GM06990 (cell line): ENCODE data around the gene SLC5A6.
"Not testable (repeated sequence)": the region's sequence is repeated elsewhere in the genome, so short reads cannot be mapped to it uniquely, and the experiment has no call there.

Experiments used
- DNase-seq: peaks from one replicate; pipeline ENCODE4 v3.0.0-alpha.2; 2011; ENCODE audit not compliant: insufficient read length; ENCODE audit errors: extremely low read depth
- H3K27me3 ChIP-seq: replicated peaks from 2 replicates; pipeline ENCODE4 v1.6.0; 2011; ENCODE audit warnings: low read length; ENCODE audit not compliant: control insufficient read depth, insufficient read depth
- H3K36me3 ChIP-seq: 2 replicates; pipeline ENCODE4 v1.5.1; 2011; ENCODE audit warnings: low read length; ENCODE audit not compliant: control insufficient read depth, insufficient read depth
- H3K4me3 ChIP-seq: replicated peaks from 2 replicates; pipeline ENCODE4 v1.5.1; 2011; ENCODE audit warnings: low read depth, mild to moderate bottlenecking, control low read depth, low read length
- CTCF ChIP-seq: IDR thresholded peaks from 2 replicates; pipeline ENCODE4 v1.5.1; 2011; ENCODE audit warnings: low read length, control low read depth, mild to moderate bottlenecking, inconsistent platforms; ENCODE audit not compliant: insufficient read depth, poor library complexity, severe bottlenecking

The SLC5A6 gene

GRCh38 chr2:27184115-27184514 is 28.0 kb downstream of the SLC5A6 start:
- no peak overlapping the region for H3K4me3 ChIP-seq
- no peak for DNase-seq
- TF ChIP-seq CTCF, result no peak
- no peaks in the 10 kb centered on the region for H3K27me3 ChIP-seq
- H3K36me3 ChIP-seq, result no peaks in the 10 kb centered on the region

GRCh38 chr2:27182346-27182745 is 29.7 kb downstream of the SLC5A6 start:
- DNase-seq, result no peak
- H3K36me3 ChIP-seq, result no peaks in the 10 kb centered on the region
- no peak for TF ChIP-seq CTCF
- H3K4me3 ChIP-seq, result no peak overlapping the region
- no peaks in the 10 kb centered on the region for H3K27me3 ChIP-seq

- no peak for DNase-seq
- no peak for TF ChIP-seq CTCF
- H3K27me3 ChIP-seq, result no peaks in the 10 kb centered on the region
These were observed 32.6 kb downstream of the SLC5A6 start for GRCh38 chr2:27179344-27180000.

GRCh38 chr2:27178469-27178868 is 33.6 kb downstream of the SLC5A6 start:
- Histone ChIP-seq H3K4me3 (no peak overlapping the region), H3K27me3 (no peaks in the 10 kb centered on the region), H3K36me3 (no peaks in the 10 kb centered on the region)
- DNase-seq, result no peak
- TF ChIP-seq CTCF, result no peak

More at GRCh38 chr2:27179344-27180000, 32.6 kb downstream of the SLC5A6 start:
- no peaks in the 10 kb centered on the region for H3K36me3 ChIP-seq
- H3K4me3 ChIP-seq, result no peak overlapping the region

GRCh38 chr2:27177441-27178351 is 34.4 kb downstream of the SLC5A6 start:
- Histone ChIP-seq H3K36me3 (no peaks in the 10 kb centered on the region), H3K27me3 (no peaks in the 10 kb centered on the region), H3K4me3 (no peak overlapping the region)
- no peak for DNase-seq
- no peak for TF ChIP-seq CTCF

GRCh38 chr2:27175781-27176180 is 36.3 kb downstream of the SLC5A6 start:
- H3K27me3 ChIP-seq, H3K36me3 ChIP-seq, DNase-seq, H3K4me3 ChIP-seq: not testable (repeated sequence)
